GM13977 (cell line): ENCODE results near the gene DMAP1.

ENCODE experiments used
- DNase-seq: peaks from one replicate; pipeline ENCODE4 v3.0.0; 2012; ENCODE audit warnings: low spot score
- CTCF ChIP-seq: IDR thresholded peaks from 2 replicates; pipeline ENCODE4 v1.5.1; 2012; ENCODE audit warnings: mild to moderate bottlenecking, control low read depth; ENCODE audit not compliant: insufficient read depth; ENCODE audit errors: extremely low read depth, missing control alignments
- in situ Hi-C: fragments of 300-500 bp; cut with MboI; formaldehyde crosslinking; loops from one replicate; pipeline ENCODE4 v1.12.0; 2022; ENCODE audit warnings: low sequenced_read_pairs, low pct_unique_long_range_greater_than_20kb, mixed read lengths, inconsistent platforms; ENCODE audit not compliant: unreplicated experiment

Gene DMAP1

GRCh38 chr1:44220001-44220751 is 6.9 kb downstream of the DMAP1 start:
- in situ Hi-C loops: no loop called here
- TF ChIP-seq CTCF: no peak
- DNase-seq: peak; percentile 9

GRCh38 chr1:44220755-44221154 is 7.5 kb downstream of the DMAP1 start:
- DNase-seq: peak; percentile 13
- in situ Hi-C loops: no loop called here
- no peak for TF ChIP-seq CTCF

- no peak for DNase-seq
- in situ Hi-C loops: no loop called here
- TF ChIP-seq CTCF: no peak
Observed at GRCh38 chr1:44221769-44222168, 8.5 kb downstream of the DMAP1 start.

GRCh38 chr1:44222397-44223186 is 9.3 kb downstream of the DMAP1 start:
- in situ Hi-C loops: no loop called here
- no peak for DNase-seq
- TF ChIP-seq CTCF: no peak

- DNase-seq: no peak
- in situ Hi-C loops: no loop called here
Observed at GRCh38 chr1:44223187-44223610, 9.9 kb downstream of the DMAP1 start.

GRCh38 chr1:44225761-44226160 is 12.5 kb downstream of the DMAP1 start:
- DNase-seq: no peak
- in situ Hi-C loops: no loop called here
- TF ChIP-seq CTCF: no peak

More at GRCh38 chr1:44223187-44223610, 9.9 kb downstream of the DMAP1 start:
- no peak for TF ChIP-seq CTCF
